Thyroid gland (tissue), 4 donors: ENCODE data around the gene PSMD12.

Experiments
- POLR2A ChIP-seq, 2 donors: fragments of 450-650 bp; IDR thresholded peaks; one replicate each; pipeline ENCODE4 v1.6.1; 2017; ENCODE audit warnings: antibody characterized with exemption in 2 of 2, mild to moderate bottlenecking in 2 of 2, moderate library complexity in 1 of 2
- TF ChIP-seq, protein P1 (sequence below), 6 experiments: fragments of 200-600 bp in 3 of 6; fragments of 450-650 bp in 3 of 6; sonication (generic) in 3 of 6; IDR thresholded peaks; one replicate each; pipeline ENCODE4 v1.5.1; 2016 to 2019; ENCODE audit warnings: antibody characterized with exemption in 6 of 6, mild to moderate bottlenecking in 2 of 6, inconsistent platforms in 1 of 6, moderate library complexity in 1 of 6

- no peak for TF ChIP-seq POLR2A (IDR thresholded peaks at IDR 0.05)
- TF ChIP-seq, protein P1, sequence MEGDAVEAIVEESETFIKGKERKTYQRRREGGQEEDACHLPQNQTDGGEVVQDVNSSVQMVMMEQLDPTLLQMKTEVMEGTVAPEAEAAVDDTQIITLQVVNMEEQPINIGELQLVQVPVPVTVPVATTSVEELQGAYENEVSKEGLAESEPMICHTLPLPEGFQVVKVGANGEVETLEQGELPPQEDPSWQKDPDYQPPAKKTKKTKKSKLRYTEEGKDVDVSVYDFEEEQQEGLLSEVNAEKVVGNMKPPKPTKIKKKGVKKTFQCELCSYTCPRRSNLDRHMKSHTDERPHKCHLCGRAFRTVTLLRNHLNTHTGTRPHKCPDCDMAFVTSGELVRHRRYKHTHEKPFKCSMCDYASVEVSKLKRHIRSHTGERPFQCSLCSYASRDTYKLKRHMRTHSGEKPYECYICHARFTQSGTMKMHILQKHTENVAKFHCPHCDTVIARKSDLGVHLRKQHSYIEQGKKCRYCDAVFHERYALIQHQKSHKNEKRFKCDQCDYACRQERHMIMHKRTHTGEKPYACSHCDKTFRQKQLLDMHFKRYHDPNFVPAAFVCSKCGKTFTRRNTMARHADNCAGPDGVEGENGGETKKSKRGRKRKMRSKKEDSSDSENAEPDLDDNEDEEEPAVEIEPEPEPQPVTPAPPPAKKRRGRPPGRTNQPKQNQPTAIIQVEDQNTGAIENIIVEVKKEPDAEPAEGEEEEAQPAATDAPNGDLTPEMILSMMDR (IDR thresholded peaks at IDR 0.05): no peak
Measured at GRCh38 chr17:67375716-67376115, 9.3 kb upstream of the PSMD12 start.
